ENCODE results near the gene POLDIP2.

DNA sequence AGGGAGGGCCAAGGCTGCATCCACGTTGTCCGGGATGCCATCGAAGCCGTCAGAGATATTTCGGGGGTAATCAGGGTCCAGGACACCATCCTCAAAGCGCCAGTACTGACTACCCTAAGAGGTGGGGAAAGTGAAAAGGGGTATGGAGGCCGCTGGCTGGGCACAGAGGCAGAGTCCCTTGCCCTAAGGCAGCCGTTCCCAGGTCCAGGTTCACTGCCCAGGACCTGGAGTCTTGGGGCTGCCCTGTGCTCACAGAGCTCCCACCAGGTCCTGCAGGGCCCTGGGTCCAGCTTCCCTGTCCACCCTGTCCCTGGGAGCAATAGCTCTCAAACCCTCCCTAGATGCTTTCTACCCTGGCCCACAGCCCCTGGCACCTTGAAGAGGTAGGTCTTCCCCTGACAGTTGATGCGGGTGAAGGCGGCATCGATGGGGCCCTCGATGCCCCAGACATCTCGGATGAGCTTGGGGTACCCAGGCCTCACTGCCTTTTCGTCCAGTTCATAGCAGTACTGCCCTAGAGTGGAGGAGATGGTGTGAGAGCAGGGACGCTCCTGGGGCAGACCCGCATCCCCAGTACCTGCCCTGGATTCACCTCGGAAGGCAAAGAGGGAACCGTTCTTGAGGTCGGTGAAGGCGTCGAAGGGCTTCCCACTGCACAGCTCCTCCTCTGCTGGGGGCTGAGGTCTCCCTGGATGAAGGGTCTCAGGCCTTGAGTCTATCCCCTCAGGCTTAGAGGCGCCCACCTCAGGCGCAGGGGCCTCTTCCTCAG lies 11.8 kb upstream of the POLDIP2 start:
- TF ChIP-seq CTCF (IDR thresholded peaks at IDR 0.05) (no peak), POLR2AphosphoS5 (IDR thresholded peaks at IDR 0.05; ENCODE audit: insufficient read depth in 1 of 2, low read depth in 1 of 2) (no peak), POLR2A (IDR thresholded peaks at IDR 0.05) (no peak)

All from vagina (tissue), 2 donors.